ENCODE measurements around the gene WBP2.

GRCh38 chr17:75810216-75810615 is 44.9 kb downstream of the WBP2 start:
- TF ChIP-seq POLR2A (IDR thresholded peaks at IDR 0.05; ENCODE audit: low read depth, low read length) (no peak), POLR2AphosphoS5 (IDR thresholded peaks at IDR 0.05; ENCODE audit: low read depth, low read length) (no peak)

All from GM12892 (cell line).